GM08714 (cell line): ENCODE results near the gene KTN1.

Experiments
- H3K4me3 ChIP-seq: fragments of 200-500 bp; sonication (Bioruptor generic); 2 replicates; pipeline ENCODE4 v1.5.1; 2014; ENCODE audit warnings: mild to moderate bottlenecking, low read length, inconsistent platforms
- ZNF274 ChIP-seq: IDR thresholded peaks from 2 replicates; pipeline ENCODE4 v1.6.1; 2012; ENCODE audit warnings: mild to moderate bottlenecking, low read depth, low read length

Gene KTN1

DNA sequence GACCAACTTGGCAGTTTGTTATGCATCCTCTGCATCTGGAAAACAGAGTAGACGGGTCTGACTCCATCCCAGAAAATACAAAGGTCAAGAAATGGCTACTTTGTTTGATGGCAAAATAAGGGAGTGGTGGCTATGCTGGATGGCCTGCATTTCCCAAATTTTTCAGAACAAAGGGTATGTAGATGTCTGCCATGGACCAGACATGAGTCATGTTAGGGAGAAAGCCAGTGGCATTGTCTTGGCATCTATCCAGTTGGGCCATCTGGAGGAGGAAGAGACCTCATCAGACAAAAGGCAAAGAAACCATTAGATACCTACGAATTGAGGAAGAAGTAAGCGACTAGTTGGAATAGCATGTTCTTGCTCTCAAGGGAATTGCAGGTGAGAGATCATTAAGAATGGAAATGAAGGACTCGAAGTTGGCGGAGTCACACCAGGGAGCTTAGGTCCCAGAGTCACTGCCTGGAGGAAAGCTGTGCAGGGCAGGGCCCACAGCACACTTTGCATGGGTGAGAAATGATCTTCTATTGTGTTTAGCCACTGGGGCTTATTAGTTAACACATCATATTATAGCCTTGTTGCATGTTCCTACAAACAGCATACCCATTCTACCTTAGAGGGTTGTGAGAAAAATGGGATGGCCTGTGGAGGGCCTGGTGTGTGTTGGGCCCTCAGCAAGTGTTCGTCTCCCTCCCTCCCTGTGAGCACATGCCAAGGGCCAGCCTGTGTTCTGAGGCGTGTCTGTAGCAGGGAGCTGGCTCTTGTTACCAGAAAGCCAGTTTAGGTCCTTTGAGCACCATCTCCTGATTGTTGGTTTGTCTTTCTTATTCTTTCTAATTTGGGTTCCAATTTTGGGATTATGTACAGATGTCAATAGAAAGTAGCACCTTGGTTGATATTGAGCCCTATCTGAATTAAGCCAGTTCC lies 119.4 kb downstream of the KTN1 start:
- H3K4me3 ChIP-seq: no peak overlapping the region
- TF ChIP-seq ZNF274: no peak

DNA sequence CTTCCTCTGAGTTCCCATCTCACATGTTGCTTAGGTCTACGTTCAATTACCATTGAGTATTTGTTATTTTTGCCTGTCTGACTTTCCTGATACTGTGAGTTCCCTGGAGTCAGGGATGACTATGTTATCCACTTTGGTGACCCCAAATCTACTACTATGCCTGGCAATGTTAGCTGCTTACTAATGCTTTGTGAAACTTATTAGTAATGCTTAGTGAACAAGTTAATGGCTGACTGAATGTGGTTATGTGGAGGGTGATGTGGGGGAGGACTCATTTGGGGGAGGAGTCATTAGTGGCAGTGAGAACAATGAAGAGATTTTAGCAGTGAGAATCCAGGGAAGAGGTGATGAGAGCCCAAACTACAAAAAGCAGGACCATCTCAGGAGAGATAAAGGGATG lies 121.6 kb downstream of the KTN1 start:
- H3K4me3 ChIP-seq: no peak overlapping the region
- no peak for TF ChIP-seq ZNF274

DNA sequence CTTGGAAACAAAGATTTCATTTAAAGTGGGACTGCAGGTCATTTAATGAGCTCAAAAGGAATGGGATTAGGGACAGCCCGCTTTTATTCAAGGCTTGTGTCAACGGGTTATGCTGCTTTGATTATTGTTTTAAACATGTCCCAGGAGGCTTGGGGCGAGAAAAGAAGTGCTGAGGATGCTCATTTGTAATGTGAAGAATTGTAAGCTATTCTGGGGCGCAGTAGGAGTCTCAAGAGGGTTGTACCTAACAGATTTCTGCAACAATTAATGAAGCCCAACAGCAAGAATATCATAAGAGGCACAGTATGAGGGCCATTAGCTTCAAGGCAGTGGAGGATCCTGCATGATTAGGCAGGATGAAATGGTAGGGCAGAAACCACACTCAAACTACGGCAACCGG lies 122.5 kb downstream of the KTN1 start:
- no peak for TF ChIP-seq ZNF274
- H3K4me3 ChIP-seq: no peak overlapping the region

DNA sequence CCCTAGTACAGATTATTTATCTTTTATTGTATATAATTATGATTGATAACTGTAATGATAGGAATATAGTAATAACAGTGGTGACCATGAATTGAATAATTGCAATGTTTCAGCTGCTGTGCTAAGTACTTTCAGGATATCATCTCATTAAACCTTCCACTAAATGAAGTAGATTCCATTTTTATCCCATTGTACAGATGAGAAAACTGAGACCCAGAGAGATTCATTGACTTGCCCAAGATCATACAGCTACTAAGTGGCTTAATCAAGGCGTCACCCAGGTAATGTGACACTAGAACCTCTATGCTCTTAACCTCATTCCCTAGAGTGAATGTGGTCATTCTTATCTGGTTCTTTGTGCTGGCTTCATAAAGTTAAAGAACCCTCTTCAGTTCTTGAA lies 124.6 kb downstream of the KTN1 start:
- TF ChIP-seq ZNF274: no peak
- no peak overlapping the region for H3K4me3 ChIP-seq

DNA sequence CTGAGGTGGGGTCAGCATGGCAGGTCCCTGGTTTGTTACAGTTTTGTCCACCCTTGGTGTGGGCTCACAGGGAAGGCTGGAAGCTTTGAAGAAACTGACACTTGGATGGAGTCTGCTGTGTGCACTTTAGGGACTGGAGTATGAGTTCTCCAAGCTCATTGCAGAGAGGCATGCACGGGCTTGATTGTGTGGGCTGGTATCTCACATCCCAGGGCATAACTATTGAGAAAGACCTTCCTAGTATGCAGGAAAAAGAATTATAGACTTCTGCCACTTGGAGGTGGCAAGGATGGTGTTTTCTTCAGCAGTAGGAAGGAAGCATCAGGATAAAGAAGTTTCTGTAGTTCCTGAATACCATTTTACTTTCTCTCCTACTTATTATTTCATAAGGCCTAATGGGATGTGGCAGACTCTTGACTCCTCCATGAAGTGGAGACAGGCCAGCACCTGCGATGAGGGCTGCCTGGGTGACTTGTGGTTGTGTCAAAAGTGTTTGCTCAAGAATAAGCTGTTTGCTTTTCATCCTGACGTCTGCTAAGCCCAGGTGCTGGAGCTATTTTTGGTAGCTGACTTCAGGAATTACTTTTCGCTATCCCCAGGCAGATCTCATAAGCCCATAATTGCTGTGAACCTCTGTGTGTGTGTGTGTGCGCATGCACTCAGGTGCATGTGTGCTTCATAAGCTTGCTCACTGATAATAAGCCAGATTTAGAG lies 125.8 kb downstream of the KTN1 start:
- no peak for TF ChIP-seq ZNF274
- H3K4me3 ChIP-seq: no peak overlapping the region

DNA sequence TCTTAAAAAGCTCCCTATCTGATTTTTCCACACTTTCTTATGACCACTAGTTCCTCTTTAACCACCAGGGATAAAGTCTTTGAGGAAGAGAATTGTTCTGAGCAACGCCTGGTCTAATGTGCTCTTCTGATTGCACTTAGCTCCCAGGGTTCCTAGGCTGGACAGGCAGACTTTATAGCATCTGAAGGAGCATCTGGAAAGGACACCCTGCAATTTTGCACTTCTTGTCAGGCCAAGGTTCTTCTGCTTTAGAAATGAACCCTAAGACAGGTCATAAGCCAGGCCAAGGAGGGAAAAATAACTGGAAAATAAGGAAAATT lies 126.3 kb downstream of the KTN1 start:
- H3K4me3 ChIP-seq: no peak overlapping the region
- no peak for TF ChIP-seq ZNF274

DNA sequence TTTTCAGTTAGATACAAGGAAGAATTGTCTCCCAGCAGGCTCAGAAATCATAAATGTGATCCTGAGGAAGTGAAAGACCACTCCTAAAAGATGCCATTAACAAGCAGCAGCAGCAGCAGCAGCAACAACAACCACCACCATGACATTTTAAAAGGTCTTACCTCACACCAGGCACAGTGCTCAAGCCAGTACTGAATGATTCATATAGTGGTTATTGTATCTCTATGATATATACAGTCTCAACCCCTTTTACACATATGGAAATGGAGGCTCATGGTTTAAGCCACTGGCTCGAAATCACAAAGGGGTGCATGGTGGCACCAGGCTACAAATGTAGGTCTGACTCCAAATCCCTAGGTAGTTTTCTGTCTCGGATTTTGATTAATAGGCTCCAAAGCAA lies 126.9 kb downstream of the KTN1 start:
- no peak overlapping the region for H3K4me3 ChIP-seq
- TF ChIP-seq ZNF274: no peak

DNA sequence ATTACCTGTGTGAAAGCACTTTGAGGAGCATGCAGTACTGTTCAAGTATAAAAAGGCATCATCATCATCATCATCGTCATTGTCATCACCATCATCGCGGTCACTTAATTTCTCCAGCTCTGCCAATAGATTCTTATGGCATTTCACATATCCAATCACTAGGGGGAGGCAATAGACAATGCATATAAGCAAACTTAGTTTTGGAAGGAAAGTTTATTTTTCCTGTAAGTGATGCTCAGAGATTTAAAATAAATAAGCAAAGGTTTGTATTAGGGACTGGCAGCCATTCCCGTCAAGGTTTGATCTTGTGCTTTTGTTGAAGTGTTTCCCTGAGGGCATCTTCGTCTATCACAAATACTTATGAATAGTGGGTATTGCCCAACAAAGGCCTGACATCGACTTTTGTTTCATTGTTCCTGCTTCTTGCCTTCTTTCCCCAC lies 127.4 kb downstream of the KTN1 start:
- H3K4me3 ChIP-seq: no peak overlapping the region
- no peak for TF ChIP-seq ZNF274

DNA sequence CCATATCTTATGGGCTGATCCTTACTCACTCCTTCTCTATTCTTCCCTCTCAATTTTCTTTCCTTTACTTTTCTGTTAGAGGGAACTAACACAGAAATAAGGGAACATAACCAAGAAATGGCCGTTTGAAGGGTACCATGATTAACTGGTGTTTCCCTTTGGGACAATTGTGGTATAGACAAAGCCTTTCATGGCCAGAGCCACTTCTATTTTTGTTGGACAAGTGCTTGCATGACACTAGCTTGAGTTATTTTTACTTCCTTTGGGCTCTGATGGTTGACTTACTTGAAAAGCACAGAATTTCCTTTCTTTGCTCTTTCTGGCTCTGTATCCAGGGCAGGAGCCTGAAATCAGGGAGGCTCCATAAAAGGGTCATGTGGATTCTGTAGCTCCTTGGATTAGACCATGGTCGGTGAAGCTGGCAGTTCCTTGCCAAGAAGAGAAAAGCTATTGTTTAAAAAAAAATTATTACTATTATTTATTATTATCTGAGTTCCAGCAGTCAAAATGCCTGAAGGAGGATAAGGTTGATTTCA lies 130.6 kb downstream of the KTN1 start:
- no peak overlapping the region for H3K4me3 ChIP-seq
- TF ChIP-seq ZNF274: no peak

- no peak for TF ChIP-seq ZNF274
- no peak overlapping the region for H3K4me3 ChIP-seq
Observed at GRCh38 chr14:55711175-55711811, 131.3 kb downstream of the KTN1 start.

DNA sequence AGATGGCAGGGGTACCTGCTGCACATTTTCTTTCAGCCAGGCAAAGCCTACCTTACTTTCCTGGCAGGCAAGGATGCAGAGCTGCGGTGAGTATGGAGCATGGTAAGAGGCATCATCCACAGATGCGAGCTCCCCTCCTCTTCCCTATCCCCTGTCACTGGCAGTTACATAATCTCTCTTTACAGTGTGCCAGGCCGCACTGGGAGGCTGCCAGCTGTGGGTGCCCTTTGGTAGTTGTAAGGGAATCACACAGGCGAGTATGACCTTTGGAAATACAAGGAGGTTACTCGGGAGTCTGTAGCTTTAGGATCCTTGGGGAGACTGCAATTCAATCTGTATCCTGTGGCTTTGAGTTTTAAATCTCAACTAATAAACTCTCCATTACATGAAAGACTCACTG lies 132.5 kb downstream of the KTN1 start:
- no peak overlapping the region for H3K4me3 ChIP-seq
- no peak for TF ChIP-seq ZNF274

GRCh38 chr14:55713486-55713885 lies 133.5 kb downstream of the KTN1 start:
- no peak overlapping the region for H3K4me3 ChIP-seq
- no peak for TF ChIP-seq ZNF274

GRCh38 chr14:55715889-55716288 lies 135.9 kb downstream of the KTN1 start:
- TF ChIP-seq ZNF274: no peak
- no peak overlapping the region for H3K4me3 ChIP-seq

GRCh38 chr14:55717621-55718020 lies 137.6 kb downstream of the KTN1 start:
- TF ChIP-seq ZNF274: no peak
- H3K4me3 ChIP-seq: no peak overlapping the region

DNA sequence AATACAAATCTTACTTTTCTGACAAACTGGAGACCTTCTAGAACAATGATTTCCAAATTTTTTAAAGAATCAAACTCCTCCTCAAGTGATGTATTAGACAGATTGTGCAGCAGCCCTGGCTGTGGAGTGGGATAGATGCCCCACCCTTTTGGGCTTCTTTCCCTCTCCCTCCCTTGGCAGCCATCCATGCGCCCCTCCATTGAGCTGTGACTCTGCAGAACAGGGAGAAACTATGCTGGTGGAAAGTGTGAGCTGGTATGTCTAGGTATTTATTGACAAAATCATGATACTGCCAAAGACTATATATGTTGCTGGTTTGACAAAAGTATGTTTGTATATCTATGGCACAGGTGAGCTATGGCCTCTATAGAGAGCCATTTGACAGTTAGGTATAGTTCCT lies 138.5 kb downstream of the KTN1 start:
- no peak for TF ChIP-seq ZNF274
- H3K4me3 ChIP-seq: no peak overlapping the region

DNA sequence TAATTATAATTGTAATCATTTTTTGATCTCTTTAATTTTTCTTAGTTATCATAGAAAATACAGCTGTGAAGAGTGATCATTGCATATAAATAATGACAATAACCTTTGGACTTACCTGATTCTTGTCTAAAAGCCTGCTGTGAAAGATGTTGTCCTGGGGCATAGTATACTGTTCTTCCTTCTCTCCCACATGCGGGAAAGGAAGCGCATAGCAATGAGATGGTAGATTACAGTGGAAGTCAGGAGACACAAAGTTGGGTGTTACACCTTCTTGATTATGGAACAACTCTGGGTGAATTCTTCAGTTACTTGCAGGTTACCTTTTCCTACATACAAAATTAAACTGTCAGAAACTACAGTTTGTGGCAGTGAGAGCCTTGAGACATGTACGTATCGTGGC lies 140.8 kb downstream of the KTN1 start:
- H3K4me3 ChIP-seq: no peak overlapping the region
- no peak for TF ChIP-seq ZNF274
